Left lung (tissue), 10 donors: Measurements from ENCODE around the gene ACOT11. TPM values are rescaled to one million over a fixed set of nuclear protein-coding genes. Genes with fewer than 3 reads are reported as not detected.

Experiments used
- ATAC-seq: fragments of 200-7000 bp; cut with Tn5 transposase; one replicate; pipeline ENCODE4 v1.9.1; 2020; ENCODE audit warnings: moderate library complexity
- DNase-seq, 4 donors: peaks; one replicate each; pipeline ENCODE4 v3.0.0-alpha.2; 2013 to 2020
- H3K27ac ChIP-seq, 2 donors: fragments of 200-600 bp; sonication (generic) in 1 of 2; one replicate each; pipeline versions ENCODE4 v1.5.0 to v1.8.0; 2020 to 2021
- H3K27me3 ChIP-seq, 2 donors: fragments of 200-600 bp; sonication (generic) in 1 of 2; one replicate each; pipeline versions ENCODE4 v1.5.0 to v1.8.0; 2020 to 2021
- H3K36me3 ChIP-seq, 2 donors: fragments of 200-600 bp; sonication (generic) in 1 of 2; one replicate each; pipeline versions ENCODE4 v1.5.0 to v1.8.0; 2020 to 2021
- H3K4me1 ChIP-seq, 2 donors: fragments of 200-600 bp; one replicate each; pipeline ENCODE4 v1.8.0; 2021
- H3K4me3 ChIP-seq, 2 donors: fragments of 200-600 bp; sonication (generic) in 1 of 2; one replicate each; pipeline versions ENCODE4 v1.5.0 to v1.8.0; 2020 to 2021; ENCODE audit warnings: mild to moderate bottlenecking in 1 of 2
- H3K9me3 ChIP-seq, 2 donors: fragments of 200-600 bp; sonication (generic) in 1 of 2; one replicate each; pipeline versions ENCODE4 v1.5.0 to v1.8.0; 2020 to 2021
- CTCF ChIP-seq, 2 donors: fragments of 200-600 bp; sonication (generic) in 1 of 2; IDR thresholded peaks; one replicate each; pipeline versions ENCODE4 v1.5.0 to v1.8.0; 2021; ENCODE audit warnings: antibody characterized with exemption in 2 of 2
- intact Hi-C, 2 donors: fragments of 100-400 bp; cut with DNase I; formaldehyde crosslinking; loops; one replicate each; pipeline versions ENCODE4 v1.11.2 to v1.14.2; 2022
- polyA plus RNA-seq, 6 donors: library from polyadenylated mRNA; unstranded; fragments of 120-200 nt; gene quantifications; one replicate each; pipeline ENCODE4 v1.2.1, GENCODE V29; 2013; ENCODE audit not compliant: insufficient read length in 6 of 6
- total RNA-seq, 2 donors: library from RNA; stranded (reverse); fragmentation: NEBNext Ultra II Directional; extraction: Animal tissue kit (Norgen Biotek cat#: 25700); gene quantifications; one replicate each; pipeline ENCODE4 v1.2.1, GENCODE V29; 2021
- donor health status: DM: no; HTN: yes; CAD: no.
- donor health status: DM: no; HTN: no; CAD: no.

Gene ACOT11
- total and polyA plus RNA-seq, 8 donors, result 8.5 to 15.9 (median 12.6) TPM

GRCh38 chr1:54500107-54500431 lies 48.0 kb upstream of the ACOT11 start:
- H3K4me1 ChIP-seq, result peaks cover 8% of the 10 kb centered on the region in 2 donors
- DNase-seq (no peak), ATAC-seq (peak; percentile 60)
- no peak overlapping the region for H3K27ac ChIP-seq
- H3K27me3 ChIP-seq, result peaks cover 20 to 62% of the 10 kb centered on the region in 2 donors
- intact Hi-C loops, result no loop called here
- H3K4me3 ChIP-seq, result no peak overlapping the region
- H3K36me3 ChIP-seq, result no peaks in the 10 kb centered on the region
- TF ChIP-seq CTCF (IDR thresholded peaks at IDR 0.05), result no peak
- no peaks in the 10 kb centered on the region for H3K9me3 ChIP-seq

DNA sequence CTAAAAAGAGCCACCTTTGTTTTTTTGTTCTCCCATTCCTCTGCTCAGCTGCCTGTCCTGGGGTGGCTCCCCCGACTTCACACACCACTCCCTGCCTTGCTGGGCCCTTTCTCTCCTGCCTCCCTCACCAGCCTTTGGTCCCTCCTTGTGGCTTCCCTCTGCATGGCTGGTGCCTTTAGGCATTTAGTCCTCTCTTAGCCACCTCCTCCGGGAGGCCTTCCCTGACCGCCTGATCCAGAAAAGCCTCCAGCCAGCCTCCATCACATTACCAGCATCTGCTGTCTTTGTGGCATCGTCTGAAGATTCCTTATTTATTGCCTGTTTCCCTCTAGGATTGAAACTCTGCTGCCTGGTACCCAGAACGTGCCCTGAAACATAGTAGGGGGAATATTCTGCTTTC lies 46.2 kb upstream of the ACOT11 start:
- intact Hi-C loops, result no loop called here
- H3K9me3 ChIP-seq, result no peaks in the 10 kb centered on the region
- H3K4me1 ChIP-seq, result peaks cover 8% of the 10 kb centered on the region in 2 donors
- no peak for DNase-seq
- no peak for TF ChIP-seq CTCF (IDR thresholded peaks at IDR 0.05)
- no peak overlapping the region for H3K27ac ChIP-seq
- ATAC-seq, result no peak
- peaks cover 20 to 62% of the 10 kb centered on the region in 2 donors for H3K27me3 ChIP-seq
- H3K4me3 ChIP-seq, result no peak overlapping the region
- no peaks in the 10 kb centered on the region for H3K36me3 ChIP-seq

DNA sequence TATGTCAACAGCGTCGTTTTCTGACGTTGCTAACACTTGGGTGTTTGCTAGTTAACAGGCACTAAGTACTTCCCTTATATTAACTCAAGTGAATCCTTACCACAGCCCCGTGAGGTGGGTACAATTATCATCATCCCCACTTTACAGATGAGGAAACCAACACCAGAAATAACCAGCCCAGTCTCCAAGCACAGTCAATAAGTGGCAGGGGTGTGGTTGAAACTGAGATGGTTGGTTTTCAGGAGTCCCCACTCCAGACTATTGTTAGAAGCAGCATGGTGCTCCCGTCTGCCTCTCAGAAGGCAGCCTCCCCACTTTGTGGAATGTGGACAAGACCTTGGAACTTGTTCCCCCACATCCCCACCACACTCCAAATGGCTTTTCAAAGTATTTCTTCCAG lies 45.7 kb upstream of the ACOT11 start:
- intact Hi-C loops, result no loop called here
- ATAC-seq (no peak), DNase-seq (no peak)
- TF ChIP-seq CTCF (IDR thresholded peaks at IDR 0.05), result no peak
- Histone ChIP-seq H3K9me3 (no peaks in the 10 kb centered on the region), H3K4me3 (no peak overlapping the region), H3K36me3 (no peaks in the 10 kb centered on the region), H3K27me3 (peaks cover 20 to 62% of the 10 kb centered on the region in 2 donors), H3K4me1 (peaks cover 8% of the 10 kb centered on the region in 2 donors), H3K27ac (no peak overlapping the region)

DNA sequence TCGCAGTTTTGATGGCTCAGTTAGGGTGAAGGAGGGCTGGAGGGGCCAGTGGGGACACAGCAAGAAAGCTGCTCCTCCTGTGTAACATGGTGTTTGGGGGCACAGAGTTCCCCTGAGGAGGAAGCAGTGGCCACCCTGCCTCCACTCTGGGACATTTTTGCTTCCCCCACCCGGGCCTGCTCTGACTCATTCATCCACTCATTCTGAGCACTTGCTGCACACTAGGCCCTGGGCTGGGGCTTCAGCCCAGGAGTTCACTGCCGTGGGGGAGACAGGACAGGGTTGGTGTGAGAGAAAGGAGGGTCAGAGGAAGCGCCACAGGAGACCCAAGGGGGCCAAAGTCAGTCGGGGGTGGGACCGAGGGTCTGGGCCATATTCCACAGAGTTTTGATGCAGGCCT lies 41.4 kb upstream of the ACOT11 start:
- no peak for TF ChIP-seq CTCF (IDR thresholded peaks at IDR 0.05)
- H3K4me1 ChIP-seq, result no peaks in the 10 kb centered on the region
- peaks cover 0 to 3% of the 10 kb centered on the region in 2 donors for H3K9me3 ChIP-seq
- ATAC-seq (peak; percentile 42), DNase-seq (no peak)
- intact Hi-C loops, result no loop called here
- H3K4me3 ChIP-seq, result no peak overlapping the region
- H3K27me3 ChIP-seq, result peaks cover 0 to 20% of the 10 kb centered on the region in 2 donors
- no peaks in the 10 kb centered on the region for H3K36me3 ChIP-seq
- H3K27ac ChIP-seq, result no peak overlapping the region

DNA sequence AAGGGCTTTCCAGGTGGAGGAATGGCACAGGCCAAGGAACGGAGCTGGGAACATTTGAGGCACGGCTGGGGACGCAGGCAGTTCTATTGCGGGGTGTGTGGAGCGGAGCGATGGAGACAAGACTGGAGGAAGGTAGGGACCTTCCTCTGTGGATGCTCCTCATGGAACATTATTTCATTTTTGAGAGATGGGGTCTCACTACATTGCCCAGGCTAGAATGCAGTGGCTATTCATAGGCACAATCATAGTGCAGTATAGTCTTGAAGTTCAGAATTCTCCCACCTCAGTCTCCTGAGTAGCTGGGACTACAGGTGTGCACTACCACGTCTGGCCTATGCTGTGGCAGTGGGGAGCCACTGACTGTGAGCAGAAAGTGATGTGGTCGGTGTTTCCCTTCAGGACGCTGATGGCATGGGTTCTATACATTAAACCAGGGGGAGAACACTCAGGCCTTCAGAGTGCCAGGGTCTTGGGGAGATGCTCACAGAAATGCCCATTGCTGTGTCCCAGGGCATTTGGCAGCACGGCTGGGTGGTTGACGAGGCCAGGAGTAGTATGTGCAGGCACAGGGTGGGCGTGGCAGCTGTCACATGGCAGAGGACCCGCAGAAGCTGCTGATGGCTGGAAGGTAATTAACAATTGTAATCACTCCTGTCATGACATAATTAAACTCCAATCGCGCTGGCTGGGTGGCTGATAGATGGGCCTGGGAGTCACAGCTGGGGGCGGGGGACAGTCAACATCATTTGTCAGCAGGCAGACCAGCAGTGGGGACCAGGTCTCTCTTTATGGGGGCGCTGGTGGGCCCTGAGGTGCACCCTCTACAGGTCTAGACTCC lies 40.8 kb upstream of the ACOT11 start:
- no peak for TF ChIP-seq CTCF (IDR thresholded peaks at IDR 0.05)
- no peak for ATAC-seq

More for the DNA sequence above, 40.8 kb upstream of the ACOT11 start:
- Histone ChIP-seq H3K27ac (no peak overlapping the region), H3K27me3 (peaks cover 0 to 14% of the 10 kb centered on the region in 2 donors), H3K4me3 (no peak overlapping the region), H3K9me3 (peaks cover 0 to 3% of the 10 kb centered on the region in 2 donors), H3K36me3 (no peaks in the 10 kb centered on the region), H3K4me1 (no peaks in the 10 kb centered on the region)
- no peak for DNase-seq
- intact Hi-C loops, result no loop called here
